ENCODE measurements around the gene LITAFD.
A peak's percentile ranks its signal among the peaks of the same experiment; 100 is the strongest.

The LITAFD gene

GRCh38 chr16:8923199-8923598 is 41.0 kb downstream of the LITAFD start:
- Histone ChIP-seq H3K4me3 (ENCODE audit: low read depth, low read length) (no peak overlapping the region), H3K9me3 (no peaks in the 10 kb centered on the region), H3K36me3 (peaks cover 77% of the 10 kb centered on the region), H3K4me1 (peaks cover 3% of the 10 kb centered on the region; the same call in 1 of the 2 replicates), H3K27me3 (no peaks in the 10 kb centered on the region)
- TF ChIP-seq CTCF (IDR thresholded peaks at IDR 0.05; ENCODE audit: low read depth, low read length): peak; percentile 19; the same call in 1 of the 2 replicates
- no peak for DNase-seq

- no peak for DNase-seq
- peaks cover 77% of the 10 kb centered on the region for H3K36me3 ChIP-seq
- no peaks in the 10 kb centered on the region for H3K27me3 ChIP-seq
- no peak for TF ChIP-seq CTCF (IDR thresholded peaks at IDR 0.05; ENCODE audit: low read depth, low read length)
- H3K9me3 ChIP-seq: no peaks in the 10 kb centered on the region
- no peak overlapping the region for H3K4me3 ChIP-seq (ENCODE audit: low read depth, low read length)
- peaks cover 5% of the 10 kb centered on the region; the same call in 1 of the 2 replicates for H3K4me1 ChIP-seq
Measured at GRCh38 chr16:8924214-8924613, 42.1 kb downstream of the LITAFD start.

GRCh38 chr16:8925455-8925854 is 43.3 kb downstream of the LITAFD start:
- Histone ChIP-seq H3K4me3 (ENCODE audit: low read depth, low read length) (no peak overlapping the region), H3K36me3 (peaks cover 74% of the 10 kb centered on the region), H3K27me3 (no peaks in the 10 kb centered on the region), H3K9me3 (no peaks in the 10 kb centered on the region), H3K4me1 (peaks cover 13% of the 10 kb centered on the region; the same call in 1 of the 2 replicates)
- TF ChIP-seq CTCF (IDR thresholded peaks at IDR 0.05; ENCODE audit: low read depth, low read length): no peak
- DNase-seq: no peak

- H3K4me1 ChIP-seq: peaks cover 15% of the 10 kb centered on the region; the same call in 1 of the 2 replicates
- TF ChIP-seq CTCF (IDR thresholded peaks at IDR 0.05; ENCODE audit: low read depth, low read length): no peak
- no peaks in the 10 kb centered on the region for H3K27me3 ChIP-seq
- no peaks in the 10 kb centered on the region for H3K9me3 ChIP-seq
- H3K36me3 ChIP-seq: peaks cover 61% of the 10 kb centered on the region
- no peak overlapping the region for H3K4me3 ChIP-seq (ENCODE audit: low read depth, low read length)
- DNase-seq: no peak
Measured at GRCh38 chr16:8926827-8927226, 44.7 kb downstream of the LITAFD start.

- H3K4me3 ChIP-seq (ENCODE audit: low read depth, low read length): no peak overlapping the region
- no peaks in the 10 kb centered on the region for H3K9me3 ChIP-seq
- H3K27me3 ChIP-seq: no peaks in the 10 kb centered on the region
- TF ChIP-seq CTCF (IDR thresholded peaks at IDR 0.05; ENCODE audit: low read depth, low read length): no peak
- DNase-seq: no peak
- peaks cover 51% of the 10 kb centered on the region for H3K36me3 ChIP-seq
- peaks cover 13% of the 10 kb centered on the region; the same call in 1 of the 2 replicates for H3K4me1 ChIP-seq
Measured at GRCh38 chr16:8928467-8928957, 46.4 kb downstream of the LITAFD start.

DNA sequence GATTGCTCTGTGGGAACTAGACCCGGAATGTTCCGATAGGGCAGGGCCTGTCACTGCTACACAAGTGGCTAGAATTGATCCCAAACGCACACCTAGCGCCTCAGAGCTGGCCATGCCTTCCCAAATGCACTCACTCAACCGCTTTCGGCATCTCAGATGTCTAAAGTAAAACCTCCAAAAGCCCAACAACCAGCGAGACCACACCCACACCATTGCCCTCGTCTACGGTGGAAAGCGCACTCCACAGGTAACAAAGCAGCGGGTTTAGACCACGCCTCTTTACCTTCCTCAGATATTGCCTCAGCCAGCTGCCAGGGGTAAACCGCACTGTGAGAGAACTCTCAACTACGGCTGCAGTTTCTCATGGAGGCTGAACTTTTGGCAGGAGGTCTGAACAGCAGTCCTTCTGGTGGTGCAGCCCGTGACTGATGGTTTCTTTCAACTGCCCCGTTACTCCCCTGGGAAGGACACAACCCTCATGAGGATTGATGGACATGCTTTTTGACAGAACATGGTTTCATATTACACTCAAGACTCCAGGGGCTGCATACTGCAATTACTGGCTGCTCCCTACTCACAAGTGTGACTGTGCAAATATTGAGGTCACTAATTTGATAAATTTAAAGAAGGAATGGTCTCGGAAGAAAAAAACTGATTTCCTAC is 47.1 kb downstream of the LITAFD start:
- Histone ChIP-seq H3K27me3 (no peaks in the 10 kb centered on the region), H3K36me3 (peaks cover 47% of the 10 kb centered on the region), H3K4me1 (peaks cover 12% of the 10 kb centered on the region; the same call in 1 of the 2 replicates), H3K4me3 (ENCODE audit: low read depth, low read length) (no peak overlapping the region), H3K9me3 (no peaks in the 10 kb centered on the region)
- peak; percentile 53 for DNase-seq
- no peak for TF ChIP-seq CTCF (IDR thresholded peaks at IDR 0.05; ENCODE audit: low read depth, low read length)

Measured in BE2C (cell line).